GM18508 (cell line): Measurements from ENCODE around the gene SHISAL1.

Source experiments
- ATAC-seq: cut with Tn5 transposase; IDR thresholded peaks from one replicate; pipeline ENCODE4 v1.9.1; 2021; ENCODE audit warnings: moderate number of reproducible peaks; ENCODE audit not compliant: insufficient read depth, unreplicated experiment

The SHISAL1 gene

GRCh38 chr22:44281768-44282637, 30.7 kb downstream of the SHISAL1 start:
- ATAC-seq: no peak

DNA sequence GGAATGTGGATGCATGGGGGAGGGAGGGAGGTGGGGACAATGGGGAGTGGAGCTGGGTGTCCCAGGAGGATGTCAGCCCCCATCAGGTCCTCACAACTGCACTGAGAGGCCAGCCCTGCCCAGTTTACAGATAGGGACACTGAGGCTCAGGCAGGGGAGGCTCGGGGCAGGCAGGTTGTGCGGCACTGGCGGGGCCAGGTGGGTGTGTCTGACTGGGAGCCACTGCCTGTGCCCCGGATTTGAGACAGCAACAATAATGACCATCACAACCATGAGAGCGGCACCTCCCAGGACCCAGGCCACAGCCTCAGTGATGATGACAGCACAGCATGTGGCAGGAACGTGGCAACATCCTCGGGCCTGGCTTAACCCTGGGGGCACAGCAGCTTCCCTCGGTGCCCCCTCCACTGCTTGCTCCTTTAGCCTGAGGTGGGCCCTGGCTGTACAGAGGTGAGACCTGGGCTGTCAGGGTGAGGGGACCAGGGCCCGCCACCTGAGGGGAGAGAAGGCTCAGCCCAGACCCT, 32.0 kb downstream of the SHISAL1 start:
- ATAC-seq: no peak

- no peak for ATAC-seq
Observed at GRCh38 chr22:44279069-44279360, 33.7 kb downstream of the SHISAL1 start.

- no peak for ATAC-seq
Observed at GRCh38 chr22:44278243-44279068, 34.3 kb downstream of the SHISAL1 start.

DNA sequence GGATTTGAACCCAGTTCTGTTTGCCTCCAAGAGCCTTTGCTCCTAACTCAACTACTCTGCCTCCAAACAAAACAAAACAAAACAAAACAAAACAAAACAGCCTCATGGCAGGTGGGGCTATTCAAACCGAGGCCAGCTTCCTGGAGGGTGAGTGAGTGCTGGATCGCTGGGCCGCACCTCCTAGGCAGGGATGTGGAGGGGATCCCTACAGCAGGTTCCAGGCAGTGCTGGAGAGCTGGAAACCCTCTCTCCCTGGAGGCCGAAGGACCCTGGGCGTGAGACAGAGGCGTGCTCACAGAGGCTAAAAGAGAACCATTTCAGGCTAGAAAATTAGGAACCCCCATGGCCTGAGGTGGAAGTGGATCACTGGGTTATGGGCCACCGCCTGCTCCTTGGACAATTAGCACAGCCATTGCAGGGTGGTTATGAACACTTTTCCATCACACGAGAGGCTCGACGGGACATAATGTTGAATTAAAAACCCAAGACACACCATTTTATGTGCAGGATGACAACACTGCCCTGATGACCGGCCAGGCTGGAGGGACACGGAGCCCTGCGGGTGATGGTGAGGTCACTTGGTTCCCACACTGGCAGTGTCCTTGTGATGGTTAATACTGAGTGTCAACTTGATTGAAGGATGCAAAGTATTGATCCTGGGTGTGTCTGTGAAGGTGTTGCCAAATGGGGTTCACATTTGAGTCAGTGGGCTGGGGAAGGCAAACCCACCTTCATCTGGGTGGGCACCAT, 35.2 kb downstream of the SHISAL1 start:
- ATAC-seq: no peak

DNA sequence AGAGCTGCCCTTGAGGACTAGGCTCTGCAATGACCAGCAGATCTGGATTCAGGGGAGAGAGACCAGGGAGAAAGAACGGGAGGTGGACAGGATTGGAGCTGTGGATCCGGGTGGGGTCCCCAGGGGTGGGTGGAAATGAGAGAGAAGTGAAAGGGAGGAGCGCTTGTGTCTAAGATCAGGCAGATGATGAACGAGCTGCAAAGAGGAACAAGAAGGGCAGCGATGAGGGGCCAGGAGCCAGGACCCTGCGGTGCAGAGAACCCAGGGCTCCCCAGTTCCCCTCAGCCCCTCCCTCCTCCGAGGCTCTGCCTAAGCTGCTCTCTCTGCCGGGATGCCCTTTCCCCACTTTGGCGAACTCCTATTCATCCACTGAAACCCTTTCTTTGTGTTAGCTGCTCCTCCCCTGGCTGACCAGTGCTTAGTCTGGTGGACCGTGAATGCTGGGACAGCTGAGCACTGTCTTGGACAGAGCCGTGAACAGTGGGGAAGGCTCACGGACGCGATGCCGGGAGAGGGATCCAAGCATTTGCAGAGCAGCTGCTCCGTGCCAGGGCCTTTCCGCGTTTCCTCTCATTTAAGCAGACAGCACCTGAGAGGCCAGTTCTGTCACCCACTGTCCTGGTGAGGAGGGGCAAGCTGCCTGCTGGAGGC, 35.9 kb downstream of the SHISAL1 start:
- no peak for ATAC-seq

- no peak for ATAC-seq
Observed at GRCh38 chr22:44276041-44276440, 36.7 kb downstream of the SHISAL1 start.

- ATAC-seq: no peak
Observed at GRCh38 chr22:44275631-44275995, 37.1 kb downstream of the SHISAL1 start.

GRCh38 chr22:44274918-44275630, 37.7 kb downstream of the SHISAL1 start:
- no peak for ATAC-seq

DNA sequence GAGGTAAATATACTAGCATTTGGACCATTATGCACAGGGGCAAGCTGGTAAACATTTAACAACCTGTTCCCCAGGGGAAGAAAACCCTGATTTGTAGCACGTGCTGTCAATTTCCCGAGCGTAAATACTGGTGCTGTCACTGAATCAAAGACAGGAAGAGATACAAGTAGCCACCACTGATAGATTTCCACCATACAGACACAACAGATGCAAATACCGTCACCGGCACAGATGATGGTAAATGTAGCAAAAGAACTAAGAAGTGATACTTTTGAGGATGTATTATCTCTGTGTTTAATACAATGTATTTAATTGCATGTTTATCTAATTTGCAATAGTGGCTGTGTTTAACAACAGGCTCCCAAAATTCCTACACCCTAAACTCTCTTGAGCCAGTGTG, 39.6 kb downstream of the SHISAL1 start:
- ATAC-seq: no peak

- ATAC-seq: no peak
Observed at GRCh38 chr22:44272401-44272771, 40.4 kb downstream of the SHISAL1 start.

DNA sequence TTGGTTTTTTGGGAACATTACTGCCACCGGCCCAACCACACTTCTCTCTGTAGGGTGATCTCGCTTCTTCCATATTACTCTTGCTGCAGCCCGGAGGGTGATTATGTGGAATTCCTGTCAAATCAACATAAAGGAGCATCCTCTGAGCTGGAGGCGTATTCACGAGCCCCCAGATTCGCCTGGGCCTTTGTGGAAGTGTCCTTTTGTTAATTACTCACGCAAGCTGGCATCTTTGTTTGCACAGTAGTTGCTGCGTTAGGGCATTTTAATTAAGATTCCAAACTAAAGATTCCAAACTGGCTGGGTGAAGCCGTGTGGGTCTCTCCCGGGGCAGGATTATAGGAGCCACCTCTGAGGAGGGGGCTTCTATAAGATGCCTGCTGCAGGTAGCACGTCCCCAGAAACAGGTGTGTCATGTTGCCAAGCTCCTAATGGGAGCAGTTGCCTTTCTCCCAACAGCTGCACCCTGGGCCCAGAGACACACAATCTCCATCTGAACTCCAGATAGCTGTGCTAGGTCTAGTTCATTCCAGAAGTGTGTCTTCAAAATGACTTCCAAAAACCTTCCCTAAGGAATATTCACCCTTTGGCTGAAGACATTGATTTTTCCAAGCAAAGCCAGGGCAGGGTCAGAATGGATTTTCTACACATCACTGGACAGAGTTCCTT, 40.9 kb downstream of the SHISAL1 start:
- ATAC-seq: no peak

- ATAC-seq: no peak
Observed at GRCh38 chr22:44271010-44271500, 41.7 kb downstream of the SHISAL1 start.

DNA sequence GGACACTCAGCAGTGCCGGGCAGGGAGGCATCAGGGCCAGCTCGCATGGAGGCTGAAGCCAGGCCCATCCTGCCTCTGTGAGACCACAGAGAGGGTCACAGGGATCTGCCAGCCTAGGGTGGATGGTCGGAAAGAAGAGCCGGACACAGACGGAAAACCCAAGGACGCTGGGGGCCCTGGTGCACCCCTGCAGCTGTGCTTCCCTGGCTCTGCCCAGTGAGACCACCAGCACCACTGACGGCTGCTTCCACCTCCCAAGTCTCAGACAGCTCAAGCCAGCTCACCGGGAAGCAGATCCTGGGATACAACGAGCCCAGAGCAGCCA, 42.2 kb downstream of the SHISAL1 start:
- no peak for ATAC-seq

DNA sequence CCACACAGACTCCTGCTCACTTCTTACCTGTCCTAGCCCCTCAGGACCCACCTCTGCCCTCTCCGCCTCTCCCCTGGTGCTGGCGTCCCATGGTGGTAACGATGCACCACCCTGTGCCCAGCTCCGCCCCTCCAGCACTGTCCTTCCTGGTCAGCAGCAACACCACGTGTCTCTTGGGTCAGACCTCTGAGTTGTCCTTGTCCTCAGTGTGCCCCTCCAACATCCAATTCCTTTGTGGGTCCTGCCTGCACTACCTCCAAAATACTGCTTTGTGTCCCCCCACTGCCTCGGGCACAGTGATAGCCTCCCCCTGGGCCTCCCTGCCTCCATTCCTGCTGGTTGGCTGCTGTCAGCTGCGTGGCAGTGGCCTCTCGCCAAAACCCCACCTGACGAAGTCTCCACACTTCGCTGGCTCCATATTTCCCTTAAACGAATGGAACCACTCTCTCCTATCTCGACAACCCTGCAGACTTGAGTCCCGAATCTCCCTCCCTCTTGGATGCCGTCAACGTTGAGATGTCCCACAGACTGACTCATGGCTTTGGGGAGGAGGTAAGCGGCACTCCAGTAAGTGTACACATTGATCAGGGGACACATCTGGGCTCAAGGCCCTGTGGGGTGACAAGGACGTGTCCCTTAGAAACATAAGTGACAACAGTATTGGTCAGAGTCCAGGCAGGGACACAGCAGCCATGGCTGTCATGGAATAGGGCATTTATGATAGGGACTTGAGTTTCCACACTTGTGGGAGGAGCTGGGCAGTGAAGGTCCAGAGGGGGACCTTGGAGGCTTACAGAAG, 42.8 kb downstream of the SHISAL1 start:
- ATAC-seq: no peak

- ATAC-seq: no peak
Observed at GRCh38 chr22:44269117-44269498, 43.6 kb downstream of the SHISAL1 start.

DNA sequence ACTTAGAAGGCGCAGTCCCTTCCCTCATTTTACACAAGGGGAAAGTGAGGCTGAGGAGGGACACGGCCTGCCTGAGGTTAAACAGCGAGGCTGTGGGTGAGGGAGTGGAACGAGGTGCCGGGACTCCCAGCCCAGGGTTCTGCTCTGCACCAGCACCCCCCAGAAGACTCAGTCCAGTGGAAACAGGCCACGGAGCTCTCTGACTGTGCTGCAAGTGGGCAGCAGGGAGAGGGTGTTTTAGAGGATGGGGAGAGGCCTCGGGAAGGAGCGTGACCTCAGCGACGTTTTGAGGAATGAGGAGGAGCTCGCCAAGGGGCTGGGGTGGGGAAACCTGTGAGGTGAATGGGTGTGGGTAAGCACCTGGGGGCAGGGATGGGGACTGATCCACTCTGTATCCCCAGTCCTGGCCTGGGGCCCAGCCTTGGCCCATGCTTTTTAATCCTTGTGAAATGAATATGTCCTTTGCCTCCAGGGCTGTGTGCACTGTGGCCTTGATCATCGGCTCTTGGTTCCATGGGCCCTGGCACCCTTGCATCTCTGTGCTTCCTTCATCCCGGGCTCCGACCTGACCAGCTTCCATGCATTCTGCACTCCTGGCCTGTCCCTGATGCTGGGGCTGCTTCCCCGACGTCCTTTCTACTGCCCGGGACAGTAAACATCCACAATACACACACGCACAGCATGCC, 44.2 kb downstream of the SHISAL1 start:
- no peak for ATAC-seq

- no peak for ATAC-seq
Observed at GRCh38 chr22:44267856-44268255, 44.9 kb downstream of the SHISAL1 start.
